ENCODE measurements around the gene MICAL1.

The MICAL1 gene

GRCh38 chr6:109440331-109441068 is 15.1 kb downstream of the MICAL1 start, which contains the start of the genes PPIL6 and SMPD2:
TSS of gene PPIL6 (minus strand) at chr6:109440628. CDS start at chr6:109440590, 38 bp downstream.
TSS of gene SMPD2 (plus strand) at chr6:109440724. CDS start at chr6:109441122, 398 bp downstream.
- H2AFZ ChIP-seq, result peak within 1 kb of the TSS; percentile 95
- H3K27ac ChIP-seq, result peak within 1 kb of the TSS; percentile 89
- H3K27me3 ChIP-seq (ENCODE audit: control insufficient read depth, insufficient read depth, low read length), result no peaks in the 10 kb centered on the region
- TF ChIP-seq CTCF (IDR thresholded peaks at IDR 0.05), result peak; percentile 55
- H3K79me2 ChIP-seq, result no peaks in the 10 kb centered on the region
- no peaks in the 10 kb centered on the region for H3K36me3 ChIP-seq (ENCODE audit: control insufficient read depth, insufficient read depth, low read length)
- peaks cover 15% of the 10 kb centered on the region for H3K4me1 ChIP-seq
- peak within 1 kb of the TSS; percentile 96 for H3K4me2 ChIP-seq (ENCODE audit: low read length)
- H3K4me3 ChIP-seq (ENCODE audit: low read depth, low read length), result peak within 1 kb of the TSS; percentile 97
- H3K9ac ChIP-seq, result peak within 1 kb of the TSS; percentile 58
- H3K9me3 ChIP-seq (ENCODE audit: control insufficient read depth, low read length), result no peaks in the 10 kb centered on the region

- no peak overlapping the region for H2AFZ ChIP-seq
- H3K79me2 ChIP-seq, result no peaks in the 10 kb centered on the region
- no peaks in the 10 kb centered on the region for H3K4me1 ChIP-seq
- no peak overlapping the region for H3K4me3 ChIP-seq (ENCODE audit: low read depth, low read length)
- TF ChIP-seq CTCF (IDR thresholded peaks at IDR 0.05), result no peak
- no peak overlapping the region for H3K9ac ChIP-seq
- H3K9me3 ChIP-seq (ENCODE audit: control insufficient read depth, low read length), result no peaks in the 10 kb centered on the region
- H3K27ac ChIP-seq, result no peak overlapping the region
- no peak overlapping the region for H3K4me2 ChIP-seq (ENCODE audit: low read length)
- H3K36me3 ChIP-seq (ENCODE audit: control insufficient read depth, insufficient read depth, low read length), result no peaks in the 10 kb centered on the region
- no peaks in the 10 kb centered on the region for H3K27me3 ChIP-seq (ENCODE audit: control insufficient read depth, insufficient read depth, low read length)
Measured at GRCh38 chr6:109436041-109436440, 19.5 kb downstream of the MICAL1 start.

GRCh38 chr6:109434456-109434855 is 21.1 kb downstream of the MICAL1 start:
- Histone ChIP-seq H3K9ac (no peak overlapping the region), H3K9me3 (ENCODE audit: control insufficient read depth, low read length) (no peaks in the 10 kb centered on the region), H3K27ac (no peak overlapping the region), H3K36me3 (ENCODE audit: control insufficient read depth, insufficient read depth, low read length) (no peaks in the 10 kb centered on the region), H3K4me3 (ENCODE audit: low read depth, low read length) (no peak overlapping the region), H2AFZ (no peak overlapping the region), H3K4me1 (no peaks in the 10 kb centered on the region), H3K4me2 (ENCODE audit: low read length) (no peak overlapping the region), H3K27me3 (ENCODE audit: control insufficient read depth, insufficient read depth, low read length) (no peaks in the 10 kb centered on the region), H3K79me2 (no peaks in the 10 kb centered on the region)
- no peak for TF ChIP-seq CTCF (IDR thresholded peaks at IDR 0.05)

- Histone ChIP-seq H3K27ac (no peak overlapping the region), H3K27me3 (ENCODE audit: control insufficient read depth, insufficient read depth, low read length) (no peaks in the 10 kb centered on the region), H3K4me1 (no peaks in the 10 kb centered on the region), H3K4me2 (ENCODE audit: low read length) (no peak overlapping the region), H3K36me3 (ENCODE audit: control insufficient read depth, insufficient read depth, low read length) (no peaks in the 10 kb centered on the region), H3K4me3 (ENCODE audit: low read depth, low read length) (no peak overlapping the region), H3K79me2 (no peaks in the 10 kb centered on the region), H3K9me3 (ENCODE audit: control insufficient read depth, low read length) (no peaks in the 10 kb centered on the region), H2AFZ (no peak overlapping the region), H3K9ac (no peak overlapping the region)
- no peak for TF ChIP-seq CTCF (IDR thresholded peaks at IDR 0.05)
Measured at GRCh38 chr6:109429496-109429895, 26.1 kb downstream of the MICAL1 start.
